ENCODE results near the gene LARGE2.

LARGE2 gene

GRCh38 chr11:45924927-45925326, 2.5 kb downstream of the LARGE2 start:
- in situ Hi-C loops (cut with MboI; ENCODE audit: low sequenced_read_pairs), result no loop called here
- H3K4me1 ChIP-seq, result peaks cover 3% of the 10 kb centered on the region; the same call in 1 of the 2 replicates
- no peaks in the 10 kb centered on the region for H3K36me3 ChIP-seq (replicated peaks)
- H3K9me3 ChIP-seq, result no peaks in the 10 kb centered on the region
- DNase-seq (ENCODE audit: low spot score in 2 of 2), result no peak
- H3K4me3 ChIP-seq, result no peak overlapping the region
- H3K27me3 ChIP-seq (ENCODE audit: low read depth), result no peaks in the 10 kb centered on the region

DNA sequence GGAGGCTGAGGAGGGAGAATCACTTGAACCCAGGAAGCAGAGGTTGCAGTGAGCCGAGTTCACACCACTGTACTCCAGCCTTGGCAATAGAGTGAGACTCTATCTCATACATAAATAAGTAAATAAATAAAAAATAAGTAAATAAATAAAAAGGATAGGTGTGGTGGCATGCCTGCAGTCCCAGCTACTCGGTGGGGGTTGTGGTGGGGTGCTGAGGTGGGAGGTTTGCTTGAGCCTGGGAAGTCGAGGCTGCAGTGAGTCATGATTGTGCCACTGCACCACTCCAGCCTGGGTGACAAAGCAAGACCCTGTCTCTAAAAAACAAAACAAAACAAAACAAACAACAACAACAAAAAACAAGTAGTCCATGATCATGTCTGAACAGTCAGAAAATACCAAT, 3.1 kb downstream of the LARGE2 start:
- in situ Hi-C loops (cut with MboI; ENCODE audit: low sequenced_read_pairs), result no loop called here
- Histone ChIP-seq H3K4me3 (no peak overlapping the region), H3K36me3 (replicated peaks) (no peaks in the 10 kb centered on the region), H3K27me3 (ENCODE audit: low read depth) (no peaks in the 10 kb centered on the region), H3K9me3 (no peaks in the 10 kb centered on the region), H3K4me1 (no peaks in the 10 kb centered on the region)
- DNase-seq (ENCODE audit: low spot score in 2 of 2), result no peak

GRCh38 chr11:45926001-45926401, 3.5 kb downstream of the LARGE2 start:
- no peaks in the 10 kb centered on the region for H3K36me3 ChIP-seq (replicated peaks)
- DNase-seq (ENCODE audit: low spot score in 2 of 2), result no peak
- in situ Hi-C loops (cut with MboI; ENCODE audit: low sequenced_read_pairs), result no loop called here
- no peaks in the 10 kb centered on the region for H3K4me1 ChIP-seq
- no peaks in the 10 kb centered on the region for H3K9me3 ChIP-seq
- no peak overlapping the region for H3K4me3 ChIP-seq
- no peaks in the 10 kb centered on the region for H3K27me3 ChIP-seq (ENCODE audit: low read depth)

GRCh38 chr11:45926536-45927331, 4.3 kb downstream of the LARGE2 start:
- DNase-seq (ENCODE audit: low spot score in 2 of 2), result no peak
- H3K4me3 ChIP-seq, result no peak overlapping the region
- no peaks in the 10 kb centered on the region for H3K9me3 ChIP-seq
- H3K27me3 ChIP-seq (ENCODE audit: low read depth), result no peaks in the 10 kb centered on the region
- in situ Hi-C loops (cut with MboI; ENCODE audit: low sequenced_read_pairs), result no loop called here
- no peaks in the 10 kb centered on the region for H3K36me3 ChIP-seq (replicated peaks)
- no peaks in the 10 kb centered on the region for H3K4me1 ChIP-seq

- in situ Hi-C loops (cut with MboI; ENCODE audit: low sequenced_read_pairs), result no loop called here
- DNase-seq (ENCODE audit: low spot score in 2 of 2), result no peak
- Histone ChIP-seq H3K9me3 (no peaks in the 10 kb centered on the region), H3K27me3 (ENCODE audit: low read depth) (no peaks in the 10 kb centered on the region), H3K4me3 (no peak overlapping the region), H3K36me3 (replicated peaks) (no peaks in the 10 kb centered on the region; the same call in 1 of the 2 replicates), H3K4me1 (no peaks in the 10 kb centered on the region)
These were observed 4.9 kb downstream of the LARGE2 start for GRCh38 chr11:45927332-45927683.

GRCh38 chr11:45927684-45928413, 5.4 kb downstream of the LARGE2 start:
- Histone ChIP-seq H3K9me3 (no peaks in the 10 kb centered on the region), H3K27me3 (ENCODE audit: low read depth) (no peaks in the 10 kb centered on the region), H3K36me3 (replicated peaks) (no peaks in the 10 kb centered on the region; the same call in 1 of the 2 replicates), H3K4me3 (no peak overlapping the region), H3K4me1 (no peaks in the 10 kb centered on the region)
- in situ Hi-C loops (cut with MboI; ENCODE audit: low sequenced_read_pairs), result no loop called here
- no peak for DNase-seq (ENCODE audit: low spot score in 2 of 2)

GRCh38 chr11:45928535-45929215, 6.2 kb downstream of the LARGE2 start:
- Histone ChIP-seq H3K36me3 (replicated peaks) (no peaks in the 10 kb centered on the region; the same call in none of the 2 replicates), H3K27me3 (ENCODE audit: low read depth) (no peaks in the 10 kb centered on the region), H3K4me1 (no peaks in the 10 kb centered on the region), H3K4me3 (no peak overlapping the region), H3K9me3 (no peaks in the 10 kb centered on the region)
- DNase-seq (ENCODE audit: low spot score in 2 of 2), result no peak
- in situ Hi-C loops (cut with MboI; ENCODE audit: low sequenced_read_pairs), result no loop called here

- in situ Hi-C loops (cut with MboI; ENCODE audit: low sequenced_read_pairs), result no loop called here
- Histone ChIP-seq H3K27me3 (ENCODE audit: low read depth) (no peaks in the 10 kb centered on the region), H3K4me1 (no peaks in the 10 kb centered on the region), H3K4me3 (no peak overlapping the region), H3K9me3 (no peaks in the 10 kb centered on the region), H3K36me3 (replicated peaks) (peaks cover 6% of the 10 kb centered on the region)
- no peak for DNase-seq (ENCODE audit: low spot score in 2 of 2)
These were observed 7.1 kb downstream of the LARGE2 start for GRCh38 chr11:45929486-45930030.

DNA sequence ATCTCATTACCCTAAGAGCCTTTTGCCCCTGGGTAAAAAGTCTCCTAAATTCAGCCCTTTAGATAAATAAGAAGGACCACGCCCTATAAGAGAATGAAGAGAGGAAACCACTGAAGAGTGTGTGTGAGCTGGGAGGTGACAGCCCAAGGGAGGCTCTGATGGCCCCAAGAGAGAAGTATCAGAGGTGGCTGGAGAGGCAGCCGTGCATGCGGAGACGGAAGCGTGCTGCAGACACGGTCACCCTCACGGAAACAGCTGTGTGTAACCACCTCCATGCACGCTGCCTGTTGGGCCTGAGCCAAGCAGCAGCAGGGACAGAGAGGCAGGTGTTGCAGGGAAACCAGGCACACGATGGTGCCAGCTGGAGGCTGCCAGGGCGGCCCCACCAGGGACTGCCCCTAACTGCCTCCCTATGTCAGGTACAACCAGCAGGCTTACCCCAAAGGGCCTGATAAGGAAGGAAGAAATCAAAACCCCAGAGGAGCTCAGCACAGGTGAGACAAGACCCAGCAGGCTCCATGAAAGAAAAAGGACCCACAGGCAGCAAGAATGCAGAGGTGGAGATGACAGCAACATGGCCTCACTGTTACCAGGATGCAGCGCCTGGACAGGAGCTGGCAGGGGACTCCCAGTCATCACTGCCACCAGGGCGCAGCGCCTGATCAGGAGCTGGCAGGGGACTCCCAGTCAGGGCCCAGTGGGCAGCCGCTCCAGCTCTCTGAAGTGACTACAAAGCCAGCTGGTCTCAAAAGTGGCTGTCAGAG, 7.8 kb downstream of the LARGE2 start:
- Histone ChIP-seq H3K4me1 (no peaks in the 10 kb centered on the region), H3K9me3 (no peaks in the 10 kb centered on the region), H3K27me3 (ENCODE audit: low read depth) (no peaks in the 10 kb centered on the region), H3K36me3 (replicated peaks) (peaks cover 12% of the 10 kb centered on the region), H3K4me3 (no peak overlapping the region)
- in situ Hi-C loops (cut with MboI; ENCODE audit: low sequenced_read_pairs), result no loop called here
- DNase-seq (ENCODE audit: low spot score in 2 of 2), result no peak

GRCh38 chr11:45930951-45931570, 8.6 kb downstream of the LARGE2 start:
- in situ Hi-C loops (cut with MboI; ENCODE audit: low sequenced_read_pairs), result no loop called here
- DNase-seq (ENCODE audit: low spot score in 2 of 2), result no peak
- Histone ChIP-seq H3K4me1 (no peaks in the 10 kb centered on the region), H3K9me3 (no peaks in the 10 kb centered on the region), H3K36me3 (replicated peaks) (peaks cover 19% of the 10 kb centered on the region), H3K4me3 (no peak overlapping the region), H3K27me3 (ENCODE audit: low read depth) (no peaks in the 10 kb centered on the region)

DNA sequence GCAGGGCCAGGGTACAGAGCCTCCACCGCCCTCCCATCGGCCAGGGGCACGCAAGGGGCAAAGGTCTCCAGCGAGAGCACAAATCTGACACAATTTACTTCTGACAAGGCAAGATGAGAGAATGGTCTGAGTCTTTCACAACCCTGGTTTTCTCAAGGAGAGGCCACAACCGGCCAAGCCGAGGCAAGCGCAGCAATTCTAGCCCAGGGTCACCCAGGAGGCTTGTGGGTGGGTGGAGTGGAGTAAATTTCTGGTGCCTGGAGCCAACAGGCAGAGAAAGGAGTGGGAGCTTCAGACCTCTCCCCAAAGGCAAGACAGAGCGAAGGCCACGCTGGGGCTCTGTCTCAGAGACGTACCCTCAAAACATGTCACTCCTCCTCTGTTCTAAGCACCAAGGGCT, 9.3 kb downstream of the LARGE2 start:
- DNase-seq (ENCODE audit: low spot score in 2 of 2), result no peak
- in situ Hi-C loops (cut with MboI; ENCODE audit: low sequenced_read_pairs), result no loop called here
- no peak overlapping the region for H3K4me3 ChIP-seq
- no peaks in the 10 kb centered on the region for H3K27me3 ChIP-seq (ENCODE audit: low read depth)
- peaks cover 22% of the 10 kb centered on the region for H3K36me3 ChIP-seq (replicated peaks)
- no peaks in the 10 kb centered on the region for H3K9me3 ChIP-seq
- H3K4me1 ChIP-seq, result no peaks in the 10 kb centered on the region

DNA sequence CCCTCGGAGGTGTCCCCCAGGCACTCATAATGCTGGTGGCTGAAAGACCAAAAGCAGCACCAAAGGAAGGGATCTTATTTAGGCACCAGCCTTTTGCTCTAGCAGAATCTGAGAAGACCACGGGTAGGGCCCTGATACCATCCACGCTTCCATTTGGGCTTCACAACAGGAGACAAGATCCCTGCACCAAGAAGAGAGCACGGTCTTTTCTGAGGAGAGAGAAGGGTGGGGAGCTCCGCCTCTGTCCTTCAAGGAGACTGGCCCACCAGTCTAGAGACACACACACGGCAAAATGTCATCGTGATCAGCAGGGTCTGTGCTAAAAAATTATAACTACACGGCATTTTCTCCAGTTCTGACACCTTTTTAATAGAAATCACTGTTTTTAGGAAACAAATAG, 9.8 kb downstream of the LARGE2 start:
- H3K4me1 ChIP-seq, result no peaks in the 10 kb centered on the region
- H3K9me3 ChIP-seq, result no peaks in the 10 kb centered on the region
- no peak overlapping the region for H3K4me3 ChIP-seq
- H3K27me3 ChIP-seq (ENCODE audit: low read depth), result no peaks in the 10 kb centered on the region
- peaks cover 22% of the 10 kb centered on the region for H3K36me3 ChIP-seq (replicated peaks)
- no peak for DNase-seq (ENCODE audit: low spot score in 2 of 2)
- in situ Hi-C loops (cut with MboI; ENCODE audit: low sequenced_read_pairs), result no loop called here
